OCI-LY7 (cell line): ENCODE data around the gene ARHGEF38.
"Not testable (repeated sequence)": the region's sequence is repeated elsewhere in the genome, so short reads cannot be mapped to it uniquely, and the experiment has no call there.

Experiments
- CTCF ChIP-seq: fragments of 200-600 bp; sonication (generic); conservative IDR thresholded peaks from 2 replicates; pipeline ENCODE4 v1.5.1; 2014; ENCODE audit warnings: mild to moderate bottlenecking, antibody characterized with exemption, low read length, moderate library complexity, mixed read lengths
- EZH2phosphoT487 ChIP-seq: fragments of 200-600 bp; sonication (generic); IDR thresholded peaks from 2 replicates; pipeline ENCODE4 v1.6.1; 2018; ENCODE audit warnings: low read depth, borderline replicate concordance, mild to moderate bottlenecking, mixed run types, antibody characterized with exemption, low read length, moderate library complexity, mixed read lengths

GRCh38 chr4:105609819-105610218 lies 57.4 kb downstream of the ARHGEF38 start:
- TF ChIP-seq CTCF, EZH2phosphoT487: not testable (repeated sequence)
